K562 (cell line): Measurements from ENCODE around the gene PATL1.

ENCODE experiments used
- FOS ChIP-seq: IDR thresholded peaks from 3 replicates; pipeline ENCODE4 v1.6.1; 2011; ENCODE audit not compliant: insufficient read length; ENCODE audit errors: extremely low read depth
- NR2C2 ChIP-seq, 2 experiments: fragments of 200-800 bp in 1 of 2; sonication (Bioruptor generic) in 1 of 2; sonication (generic) in 1 of 2; formaldehyde crosslinking in 1 of 2; IDR thresholded peaks; 2 replicates each; pipeline versions ENCODE4 v1.6.1 to v1.8.0; 2016 to 2022; ENCODE audit warnings: mild to moderate bottlenecking in 1 of 2, missing compliant biosample characterization in 1 of 2, missing genetic modification characterization in 1 of 2, missing genetic modification reagents in 1 of 2
- TF ChIP-seq, protein P1 (sequence below): sonication (generic); formaldehyde crosslinking; IDR thresholded peaks from 2 replicates; pipeline ENCODE4 v1.8.1; 2023; ENCODE audit warnings: mild to moderate bottlenecking, missing genetic modification reagents
- TF ChIP-seq, protein P2 (sequence below), 3 experiments: IDR thresholded peaks in 2 of 3; conservative IDR thresholded peaks in 1 of 3; 2 replicates each; pipeline ENCODE4 v1.5.1; 2011 to 2012; ENCODE audit warnings: low read length in 3 of 3, mild to moderate bottlenecking in 3 of 3, control low read depth in 2 of 3, improper control_type of control experiment in 1 of 3, inconsistent platforms in 1 of 3, low read depth in 1 of 3, mixed read lengths in 1 of 3, moderate library complexity in 1 of 3; ENCODE audit not compliant: insufficient read depth in 2 of 3
- TF ChIP-seq, protein P3 (sequence below): fragments of 450-650 bp; IDR thresholded peaks from 2 replicates; pipeline ENCODE4 v1.6.1; 2017; ENCODE audit warnings: mild to moderate bottlenecking, moderate library complexity

DNA sequence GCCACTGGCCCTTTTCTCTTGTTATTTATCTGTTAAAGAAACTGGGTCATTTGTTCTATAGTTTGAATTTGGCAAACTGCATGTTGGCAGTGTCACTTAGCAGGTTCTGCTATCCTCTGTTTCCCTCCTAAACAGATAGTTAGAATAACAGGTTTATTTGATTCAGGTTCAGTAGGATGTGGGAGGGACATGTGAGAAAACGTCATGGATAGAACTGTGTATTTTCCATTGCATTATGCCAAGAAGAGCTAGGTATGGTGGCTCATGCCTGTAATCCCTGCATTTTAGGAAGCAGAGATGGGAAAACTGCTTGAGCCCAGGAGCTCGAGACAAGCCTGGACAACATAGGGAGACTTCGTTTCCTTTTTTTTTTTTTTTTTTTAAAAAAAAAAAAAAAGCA is 24.3 kb downstream of the PATL1 start:
- TF ChIP-seq, protein P1, sequence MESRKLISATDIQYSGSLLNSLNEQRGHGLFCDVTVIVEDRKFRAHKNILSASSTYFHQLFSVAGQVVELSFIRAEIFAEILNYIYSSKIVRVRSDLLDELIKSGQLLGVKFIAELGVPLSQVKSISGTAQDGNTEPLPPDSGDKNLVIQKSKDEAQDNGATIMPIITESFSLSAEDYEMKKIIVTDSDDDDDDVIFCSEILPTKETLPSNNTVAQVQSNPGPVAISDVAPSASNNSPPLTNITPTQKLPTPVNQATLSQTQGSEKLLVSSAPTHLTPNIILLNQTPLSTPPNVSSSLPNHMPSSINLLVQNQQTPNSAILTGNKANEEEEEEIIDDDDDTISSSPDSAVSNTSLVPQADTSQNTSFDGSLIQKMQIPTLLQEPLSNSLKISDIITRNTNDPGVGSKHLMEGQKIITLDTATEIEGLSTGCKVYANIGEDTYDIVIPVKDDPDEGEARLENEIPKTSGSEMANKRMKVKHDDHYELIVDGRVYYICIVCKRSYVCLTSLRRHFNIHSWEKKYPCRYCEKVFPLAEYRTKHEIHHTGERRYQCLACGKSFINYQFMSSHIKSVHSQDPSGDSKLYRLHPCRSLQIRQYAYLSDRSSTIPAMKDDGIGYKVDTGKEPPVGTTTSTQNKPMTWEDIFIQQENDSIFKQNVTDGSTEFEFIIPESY (CRISPR knock-in tag), result no peak
- no peak for TF ChIP-seq NR2C2 (CRISPR knock-in tag; IDR thresholded peaks at IDR 0.05)
- no peak for TF ChIP-seq NR2C2 (tag; IDR thresholded peaks at IDR 0.05)
- TF ChIP-seq, protein P2, sequence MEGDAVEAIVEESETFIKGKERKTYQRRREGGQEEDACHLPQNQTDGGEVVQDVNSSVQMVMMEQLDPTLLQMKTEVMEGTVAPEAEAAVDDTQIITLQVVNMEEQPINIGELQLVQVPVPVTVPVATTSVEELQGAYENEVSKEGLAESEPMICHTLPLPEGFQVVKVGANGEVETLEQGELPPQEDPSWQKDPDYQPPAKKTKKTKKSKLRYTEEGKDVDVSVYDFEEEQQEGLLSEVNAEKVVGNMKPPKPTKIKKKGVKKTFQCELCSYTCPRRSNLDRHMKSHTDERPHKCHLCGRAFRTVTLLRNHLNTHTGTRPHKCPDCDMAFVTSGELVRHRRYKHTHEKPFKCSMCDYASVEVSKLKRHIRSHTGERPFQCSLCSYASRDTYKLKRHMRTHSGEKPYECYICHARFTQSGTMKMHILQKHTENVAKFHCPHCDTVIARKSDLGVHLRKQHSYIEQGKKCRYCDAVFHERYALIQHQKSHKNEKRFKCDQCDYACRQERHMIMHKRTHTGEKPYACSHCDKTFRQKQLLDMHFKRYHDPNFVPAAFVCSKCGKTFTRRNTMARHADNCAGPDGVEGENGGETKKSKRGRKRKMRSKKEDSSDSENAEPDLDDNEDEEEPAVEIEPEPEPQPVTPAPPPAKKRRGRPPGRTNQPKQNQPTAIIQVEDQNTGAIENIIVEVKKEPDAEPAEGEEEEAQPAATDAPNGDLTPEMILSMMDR (IDR thresholded peaks at IDR 0.05 in 2 of 3, conservative IDR thresholded peaks at IDR 0.05 in 1 of 3; ENCODE audit: insufficient read depth in 2 of 3, low read depth in 1 of 3, low read length in 3 of 3), result no peak
- TF ChIP-seq FOS, result no peak
- TF ChIP-seq, protein P3, sequence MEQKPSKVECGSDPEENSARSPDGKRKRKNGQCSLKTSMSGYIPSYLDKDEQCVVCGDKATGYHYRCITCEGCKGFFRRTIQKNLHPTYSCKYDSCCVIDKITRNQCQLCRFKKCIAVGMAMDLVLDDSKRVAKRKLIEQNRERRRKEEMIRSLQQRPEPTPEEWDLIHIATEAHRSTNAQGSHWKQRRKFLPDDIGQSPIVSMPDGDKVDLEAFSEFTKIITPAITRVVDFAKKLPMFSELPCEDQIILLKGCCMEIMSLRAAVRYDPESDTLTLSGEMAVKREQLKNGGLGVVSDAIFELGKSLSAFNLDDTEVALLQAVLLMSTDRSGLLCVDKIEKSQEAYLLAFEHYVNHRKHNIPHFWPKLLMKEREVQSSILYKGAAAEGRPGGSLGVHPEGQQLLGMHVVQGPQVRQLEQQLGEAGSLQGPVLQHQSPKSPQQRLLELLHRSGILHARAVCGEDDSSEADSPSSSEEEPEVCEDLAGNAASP, result no peak
